BE2C (cell line): ENCODE results near the gene RAB28.

Source experiments
- DNase-seq: peaks from one replicate; pipeline ENCODE4 v3.0.0-alpha.2; 2020
- H3K27me3 ChIP-seq: fragments of 250-450 bp; sonication (Bioruptor Pico); 2 replicates; pipeline ENCODE4 v1.5.1; 2020; ENCODE audit warnings: mild to moderate bottlenecking
- H3K36me3 ChIP-seq: fragments of 250-450 bp; sonication (Bioruptor Pico); 2 replicates; pipeline ENCODE4 v1.5.1; 2020; ENCODE audit warnings: mild to moderate bottlenecking
- H3K4me1 ChIP-seq: fragments of 250-450 bp; sonication (Bioruptor Pico); 2 replicates; pipeline ENCODE4 v1.5.1; 2020
- H3K4me3 ChIP-seq: 2 replicates; pipeline ENCODE4 v1.5.1; 2011; ENCODE audit warnings: low read depth, low read length
- H3K9me3 ChIP-seq: fragments of 250-450 bp; sonication (Bioruptor Pico); 2 replicates; pipeline ENCODE4 v1.5.1; 2020
- CTCF ChIP-seq: IDR thresholded peaks from 2 replicates; pipeline ENCODE4 v1.5.1; 2012; ENCODE audit warnings: mild to moderate bottlenecking, low read depth, low read length

The RAB28 gene

GRCh38 chr4:13527981-13528820 is 44.1 kb upstream of the RAB28 start:
- H3K36me3 ChIP-seq: no peaks in the 10 kb centered on the region
- H3K4me3 ChIP-seq: no peak overlapping the region
- DNase-seq: no peak
- no peaks in the 10 kb centered on the region for H3K4me1 ChIP-seq
- H3K27me3 ChIP-seq: peaks cover 95% of the 10 kb centered on the region
- TF ChIP-seq CTCF: no peak
- no peaks in the 10 kb centered on the region for H3K9me3 ChIP-seq

DNA sequence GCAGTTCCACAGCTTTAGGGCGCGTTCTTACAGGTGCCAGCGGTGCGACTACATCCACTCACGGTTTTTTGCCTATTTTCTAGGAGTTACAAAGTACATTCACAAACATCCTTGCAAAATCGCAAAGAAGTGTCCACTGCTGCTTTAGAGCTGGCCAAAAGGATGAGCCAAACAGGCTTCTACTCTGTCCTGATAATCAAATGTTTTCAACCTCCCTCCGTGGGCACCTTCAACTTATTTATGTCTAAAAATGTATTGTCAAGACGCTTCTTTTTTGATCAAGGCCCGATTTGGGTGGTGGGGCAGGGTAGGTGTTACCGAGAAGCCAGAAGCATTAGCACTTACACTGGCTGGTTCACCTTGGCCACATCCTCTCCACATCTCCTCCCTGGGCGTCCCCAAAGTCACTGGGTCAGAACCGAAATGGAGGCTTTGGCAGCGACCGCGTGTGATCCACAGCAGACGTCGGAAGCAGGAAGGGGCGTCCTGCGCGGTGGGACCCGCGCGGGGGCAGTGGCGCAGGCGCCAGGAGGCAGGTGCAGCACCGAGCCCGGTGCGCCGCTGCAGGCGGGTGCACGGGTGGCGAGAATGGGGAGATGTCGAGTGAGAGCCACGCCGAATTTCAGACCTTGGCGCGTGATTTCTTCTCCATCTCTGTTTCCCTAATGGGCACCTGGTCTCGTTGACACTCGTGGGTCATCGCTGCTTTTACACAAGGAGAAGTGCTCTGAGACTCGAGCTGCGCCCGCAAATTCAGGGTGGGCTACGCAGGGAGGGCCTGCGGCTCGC is 43.2 kb upstream of the RAB28 start:
- DNase-seq: no peak
- Histone ChIP-seq H3K36me3 (no peaks in the 10 kb centered on the region), H3K27me3 (peaks cover 95% of the 10 kb centered on the region), H3K9me3 (no peaks in the 10 kb centered on the region), H3K4me1 (no peaks in the 10 kb centered on the region), H3K4me3 (no peak overlapping the region)
- no peak for TF ChIP-seq CTCF

DNA sequence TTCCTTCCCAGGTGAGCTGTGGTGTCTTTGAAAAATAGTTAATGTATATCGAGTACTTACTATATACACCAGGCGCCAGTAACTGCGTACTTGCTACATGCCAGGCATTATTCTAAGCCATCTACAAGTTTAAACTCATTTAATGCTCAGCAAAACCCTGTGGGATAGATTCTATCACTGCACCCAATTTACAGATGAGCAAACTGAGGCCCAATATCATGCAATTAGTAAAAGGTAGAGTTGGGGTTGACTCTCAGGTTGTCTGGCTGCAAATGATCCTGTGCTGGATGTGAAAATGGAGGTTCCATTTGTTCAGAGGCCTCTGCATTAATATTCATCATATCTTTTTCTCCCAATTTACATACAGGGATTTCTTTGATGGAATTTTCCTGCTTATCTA is 42.5 kb upstream of the RAB28 start:
- Histone ChIP-seq H3K27me3 (peaks cover 95% of the 10 kb centered on the region), H3K4me1 (no peaks in the 10 kb centered on the region), H3K36me3 (no peaks in the 10 kb centered on the region), H3K4me3 (no peak overlapping the region), H3K9me3 (no peaks in the 10 kb centered on the region)
- no peak for TF ChIP-seq CTCF
- no peak for DNase-seq

- DNase-seq: no peak
- Histone ChIP-seq H3K27me3 (peaks cover 95% of the 10 kb centered on the region), H3K4me3 (no peak overlapping the region), H3K9me3 (no peaks in the 10 kb centered on the region), H3K4me1 (no peaks in the 10 kb centered on the region), H3K36me3 (no peaks in the 10 kb centered on the region)
- TF ChIP-seq CTCF: no peak
These were observed 41.6 kb upstream of the RAB28 start for GRCh38 chr4:13525606-13526281.

GRCh38 chr4:13524504-13525243 is 40.5 kb upstream of the RAB28 start:
- Histone ChIP-seq H3K4me3 (no peak overlapping the region), H3K9me3 (no peaks in the 10 kb centered on the region), H3K36me3 (no peaks in the 10 kb centered on the region), H3K27me3 (peaks cover 94% of the 10 kb centered on the region), H3K4me1 (no peaks in the 10 kb centered on the region)
- no peak for TF ChIP-seq CTCF
- no peak for DNase-seq
